Endothelial cell (in vitro differentiated cells): ENCODE measurements around the gene METTL23. TPM values are rescaled to one million over a fixed set of nuclear protein-coding genes. Genes with fewer than 3 reads are reported as not detected.
"Not testable (repeated sequence)": the region's sequence is repeated elsewhere in the genome, so short reads cannot be mapped to it uniquely, and the experiment has no call there.

Source experiments
- DNase-seq: peaks from one replicate; pipeline ENCODE4 v3.0.0; 2021; ENCODE audit warnings: low spot score
- H3K27ac Mint-ChIP-seq: one replicate; pipeline ENCODE4 v1.8.0; 2021; ENCODE audit warnings: mixed read lengths, inconsistent platforms; ENCODE audit not compliant: unreplicated experiment
- H3K27me3 Mint-ChIP-seq: one replicate; pipeline ENCODE4 v1.8.0; 2021; ENCODE audit warnings: mild to moderate bottlenecking, moderate library complexity, mixed read lengths, inconsistent platforms; ENCODE audit not compliant: unreplicated experiment
- H3K36me3 Mint-ChIP-seq: one replicate; pipeline ENCODE4 v1.8.0; 2021; ENCODE audit warnings: mild to moderate bottlenecking, low read depth, mixed read lengths, inconsistent platforms; ENCODE audit not compliant: unreplicated experiment
- H3K4me1 Mint-ChIP-seq: one replicate; pipeline ENCODE4 v1.8.0; 2021; ENCODE audit warnings: mild to moderate bottlenecking, mixed read lengths, inconsistent platforms; ENCODE audit not compliant: unreplicated experiment
- H3K4me3 Mint-ChIP-seq: one replicate; pipeline ENCODE4 v1.8.0; 2021; ENCODE audit warnings: mild to moderate bottlenecking, mixed read lengths, inconsistent platforms; ENCODE audit not compliant: unreplicated experiment
- H3K9me3 Mint-ChIP-seq: one replicate; pipeline ENCODE4 v1.8.0; 2021; ENCODE audit warnings: mixed read lengths, inconsistent platforms; ENCODE audit not compliant: unreplicated experiment
- total RNA-seq: library from RNA; stranded (reverse); fragmentation: NEBNext Ultra II Directional; extraction: Animal tissue kit (Norgen Biotek cat#: 25700); gene quantifications from one replicate; pipeline ENCODE4 v1.2.1, GENCODE V29; 2021; ENCODE audit not compliant: unreplicated experiment
- TF ChIP-seq, protein P1 (sequence below): fragments of 200-600 bp; sonication (generic); IDR thresholded peaks from one replicate; pipeline ENCODE4 v1.5.0; 2021; ENCODE audit warnings: antibody characterized with exemption; ENCODE audit not compliant: unreplicated experiment

METTL23 gene
- total RNA-seq, 1 donor from 2014 or later, result 30.5 TPM

DNA sequence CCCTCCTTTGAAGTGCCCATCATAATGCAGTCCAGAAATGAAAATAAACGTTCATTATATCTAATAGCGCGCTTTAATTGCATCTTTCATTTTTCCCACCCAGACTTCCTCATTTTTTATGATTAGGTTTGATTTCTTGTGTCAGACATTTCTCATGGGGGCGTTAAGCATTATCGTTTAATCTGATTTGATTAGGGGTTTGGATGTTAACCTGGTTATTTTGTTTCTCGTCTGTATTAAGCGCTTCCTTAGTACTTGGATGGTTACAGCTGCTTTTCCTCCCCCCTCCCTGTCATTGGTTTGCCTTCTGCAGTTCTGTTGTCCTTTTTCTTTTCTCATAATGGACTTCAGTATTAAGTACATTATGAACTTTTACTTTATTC, 11.8 kb downstream of the METTL23 start:
- TF ChIP-seq, protein P1, sequence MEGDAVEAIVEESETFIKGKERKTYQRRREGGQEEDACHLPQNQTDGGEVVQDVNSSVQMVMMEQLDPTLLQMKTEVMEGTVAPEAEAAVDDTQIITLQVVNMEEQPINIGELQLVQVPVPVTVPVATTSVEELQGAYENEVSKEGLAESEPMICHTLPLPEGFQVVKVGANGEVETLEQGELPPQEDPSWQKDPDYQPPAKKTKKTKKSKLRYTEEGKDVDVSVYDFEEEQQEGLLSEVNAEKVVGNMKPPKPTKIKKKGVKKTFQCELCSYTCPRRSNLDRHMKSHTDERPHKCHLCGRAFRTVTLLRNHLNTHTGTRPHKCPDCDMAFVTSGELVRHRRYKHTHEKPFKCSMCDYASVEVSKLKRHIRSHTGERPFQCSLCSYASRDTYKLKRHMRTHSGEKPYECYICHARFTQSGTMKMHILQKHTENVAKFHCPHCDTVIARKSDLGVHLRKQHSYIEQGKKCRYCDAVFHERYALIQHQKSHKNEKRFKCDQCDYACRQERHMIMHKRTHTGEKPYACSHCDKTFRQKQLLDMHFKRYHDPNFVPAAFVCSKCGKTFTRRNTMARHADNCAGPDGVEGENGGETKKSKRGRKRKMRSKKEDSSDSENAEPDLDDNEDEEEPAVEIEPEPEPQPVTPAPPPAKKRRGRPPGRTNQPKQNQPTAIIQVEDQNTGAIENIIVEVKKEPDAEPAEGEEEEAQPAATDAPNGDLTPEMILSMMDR, result no peak
- no peak for DNase-seq
- H3K27ac Mint-ChIP-seq, result peak overlapping the region; percentile 94
- peaks cover 28% of the 10 kb centered on the region for H3K36me3 Mint-ChIP-seq
- peaks cover 14% of the 10 kb centered on the region for H3K27me3 Mint-ChIP-seq
- no peaks in the 10 kb centered on the region for H3K9me3 Mint-ChIP-seq
- H3K4me1 Mint-ChIP-seq, result peaks cover 34% of the 10 kb centered on the region
- peak overlapping the region; percentile 96 for H3K4me3 Mint-ChIP-seq

DNA sequence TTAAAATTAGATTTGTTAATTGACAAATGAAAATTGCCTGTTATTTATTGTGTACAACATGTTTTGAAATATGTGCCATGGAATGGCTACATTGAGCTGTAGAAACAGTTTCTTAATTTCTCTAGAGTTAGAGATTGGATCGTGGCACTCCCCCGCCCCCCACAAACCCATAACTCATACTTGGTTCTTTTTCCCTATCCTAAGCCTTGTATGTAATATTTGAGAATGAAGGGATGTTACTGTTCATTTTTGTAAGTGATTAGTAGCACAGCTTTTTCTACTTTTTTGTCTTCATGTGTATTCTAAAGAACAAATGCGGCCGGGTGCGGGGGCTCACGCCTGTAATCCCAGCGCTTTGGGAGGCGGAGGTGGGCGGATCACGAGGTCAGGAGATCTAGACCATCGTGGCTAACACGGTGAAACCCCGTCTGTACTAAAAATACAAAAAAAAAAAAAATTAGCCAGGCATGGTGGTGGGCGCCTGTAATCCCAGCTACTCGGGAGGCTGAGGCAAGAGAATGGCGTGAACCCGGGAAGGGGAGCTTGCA, 13.0 kb downstream of the METTL23 start:
- not testable (repeated sequence) for H3K4me3 Mint-ChIP-seq, H3K9me3 Mint-ChIP-seq
- H3K36me3 Mint-ChIP-seq, result peaks cover 22% of the 10 kb centered on the region

DNA sequence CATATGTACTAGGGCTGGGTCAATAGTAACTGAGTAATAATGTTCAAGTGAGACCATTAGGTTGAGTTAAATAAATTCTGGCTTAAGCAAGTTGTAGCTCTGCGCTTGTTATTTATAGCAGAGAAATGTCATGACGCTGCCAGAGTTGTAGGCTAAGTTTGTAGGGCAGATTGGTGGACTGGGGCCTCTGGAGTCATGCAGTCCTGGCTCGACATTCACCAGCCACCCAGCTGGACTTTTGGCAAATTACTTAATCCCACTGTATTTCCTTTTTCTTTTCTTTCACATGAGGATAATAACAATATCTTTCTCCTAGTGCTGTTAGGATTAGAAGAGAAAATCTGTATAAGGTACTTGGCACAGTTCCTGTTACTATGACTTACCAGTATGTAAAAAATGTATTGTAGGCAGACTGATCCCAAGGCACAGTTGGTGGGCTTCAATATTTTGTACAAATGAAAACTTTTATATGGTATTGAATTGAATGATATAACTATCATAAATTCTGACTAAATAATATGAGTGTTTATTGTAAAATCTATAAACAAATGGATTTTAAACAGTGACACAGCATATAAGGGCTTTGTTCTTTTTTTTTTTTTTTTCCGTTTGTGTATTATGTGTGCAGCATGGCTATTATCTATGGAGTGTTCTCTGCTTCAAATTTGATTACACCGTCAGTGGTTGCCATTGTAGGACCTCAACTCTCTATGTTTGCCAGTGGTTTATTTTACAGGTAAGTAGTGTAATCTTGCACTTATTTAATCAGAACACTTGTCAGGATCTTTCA, 13.9 kb downstream of the METTL23 start:
- DNase-seq, result no peak
- Mint-ChIP-seq H3K4me3 (no peak overlapping the region), H3K27me3 (peaks cover 12% of the 10 kb centered on the region), H3K4me1 (peaks cover 17% of the 10 kb centered on the region), H3K27ac (no peak overlapping the region), H3K9me3 (no peaks in the 10 kb centered on the region), H3K36me3 (peaks cover 18% of the 10 kb centered on the region)
- TF ChIP-seq, protein P1, result no peak

More for the DNA sequence above, 13.0 kb downstream of the METTL23 start:
- DNase-seq, H3K27ac Mint-ChIP-seq: not testable (repeated sequence)
- Mint-ChIP-seq H3K4me1 (peaks cover 22% of the 10 kb centered on the region), H3K27me3 (peaks cover 12% of the 10 kb centered on the region)

DNA sequence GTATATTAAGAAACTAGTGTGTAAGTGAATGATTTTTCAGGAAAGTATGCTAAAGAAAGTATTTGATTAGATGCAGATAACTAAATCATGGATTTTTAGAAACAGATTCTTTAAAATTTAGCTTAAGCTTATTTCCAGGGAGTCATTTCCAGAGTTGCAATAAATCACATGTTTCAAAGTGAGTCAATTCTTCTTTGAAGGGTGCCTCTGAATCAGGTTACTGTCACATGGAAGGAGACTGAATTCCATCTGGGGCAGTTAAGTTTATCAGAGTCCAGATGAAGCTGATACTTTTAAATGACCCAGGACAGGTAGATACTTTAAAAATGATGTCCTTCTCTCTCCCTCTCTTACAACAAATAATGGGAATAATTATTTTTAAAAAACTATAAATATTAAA, 16.3 kb downstream of the METTL23 start:
- H3K36me3 Mint-ChIP-seq, result peaks cover 17% of the 10 kb centered on the region
- no peak overlapping the region for H3K4me3 Mint-ChIP-seq
- peaks cover 10% of the 10 kb centered on the region for H3K4me1 Mint-ChIP-seq
- H3K9me3 Mint-ChIP-seq, result no peaks in the 10 kb centered on the region
- no peak for DNase-seq
- H3K27ac Mint-ChIP-seq, result no peak overlapping the region
- peaks cover 8% of the 10 kb centered on the region for H3K27me3 Mint-ChIP-seq
- TF ChIP-seq, protein P1, result no peak

DNA sequence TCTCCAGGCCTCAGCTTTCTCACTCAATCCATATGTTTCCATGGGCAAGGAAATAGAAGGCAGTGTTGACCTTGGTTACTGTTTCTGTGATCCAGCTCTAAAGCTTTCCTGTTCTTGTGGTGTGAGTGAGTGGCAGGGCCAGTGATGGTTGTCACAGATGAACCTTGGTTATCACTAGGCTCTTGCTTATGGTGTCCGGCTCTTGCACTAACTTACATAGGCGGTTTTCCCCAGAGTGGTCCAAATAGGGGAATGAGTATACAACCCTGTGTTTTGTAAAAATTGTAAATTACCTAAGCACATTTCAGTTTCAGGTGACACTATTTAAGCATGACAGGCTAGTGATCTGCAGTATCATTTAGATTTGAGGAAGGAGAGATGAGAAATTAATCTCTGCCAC, 18.1 kb downstream of the METTL23 start:
- H3K4me1 Mint-ChIP-seq, result no peaks in the 10 kb centered on the region
- peaks cover 26% of the 10 kb centered on the region for H3K36me3 Mint-ChIP-seq
- no peak overlapping the region for H3K4me3 Mint-ChIP-seq
- peaks cover under 1% of the 10 kb centered on the region for H3K27me3 Mint-ChIP-seq
- TF ChIP-seq, protein P1, result no peak
- DNase-seq, result no peak
- H3K9me3 Mint-ChIP-seq, result no peaks in the 10 kb centered on the region
- no peak overlapping the region for H3K27ac Mint-ChIP-seq

DNA sequence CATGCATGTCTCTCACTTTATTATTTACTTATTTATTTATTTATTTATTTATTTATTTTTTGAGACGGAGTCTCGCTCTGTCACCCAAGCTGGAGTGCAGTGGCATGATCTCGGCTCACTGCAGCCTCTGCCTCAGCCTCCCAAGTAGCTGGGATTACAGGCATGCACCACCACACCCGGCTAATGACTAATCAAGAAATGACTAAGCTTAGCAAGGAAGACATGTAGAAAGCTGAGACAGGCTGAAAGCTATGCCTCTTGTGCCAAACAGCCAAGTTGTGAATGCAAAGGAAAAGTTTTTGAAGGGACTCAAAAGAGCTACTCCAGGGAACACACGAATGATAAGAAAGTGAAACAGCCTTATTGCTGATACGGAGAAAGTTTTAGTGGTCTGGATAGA, 19.1 kb downstream of the METTL23 start:
- H3K9me3 Mint-ChIP-seq, H3K4me1 Mint-ChIP-seq, H3K4me3 Mint-ChIP-seq, H3K27me3 Mint-ChIP-seq, H3K27ac Mint-ChIP-seq, DNase-seq: not testable (repeated sequence)
- H3K36me3 Mint-ChIP-seq, result peaks cover 30% of the 10 kb centered on the region
